SU-DHL-6 (cell line): ENCODE measurements around the gene XPOT.

Experiments used
- H2AFZ ChIP-seq: fragments of 200-600 bp; sonication (generic); 2 replicates; pipeline ENCODE4 v1.6.1; 2014; ENCODE audit warnings: low read depth, mild to moderate bottlenecking, moderate library complexity, mixed read lengths, antibody characterized with exemption, low read length; ENCODE audit not compliant: severe bottlenecking
- H3F3A ChIP-seq: fragments of 200-600 bp; shearing (Covaris generic); 2 replicates; pipeline ENCODE4 v1.6.0; 2016; ENCODE audit warnings: antibody characterized with exemption, mild to moderate bottlenecking; ENCODE audit not compliant: insufficient read depth
- H3K27ac ChIP-seq: fragments of 200-600 bp; sonication (generic); 2 replicates; pipeline ENCODE4 v1.5.1; 2016; ENCODE audit warnings: low read depth, mild to moderate bottlenecking, low read length, moderate library complexity, mixed read lengths
- H3K27me3 ChIP-seq: fragments of 200-600 bp; sonication (generic), shearing (Covaris generic); 2 replicates; pipeline ENCODE4 v1.6.0; 2014; ENCODE audit warnings: mild to moderate bottlenecking, low read length
- H3K36me3 ChIP-seq: fragments of 200-600 bp; sonication (generic); 2 replicates; pipeline ENCODE4 v1.6.1; 2014; ENCODE audit warnings: mild to moderate bottlenecking, low read length, mixed read lengths
- H3K4me2 ChIP-seq: fragments of 300-600, 200-600 bp; shearing (Covaris generic), sonication (generic); 2 replicates; pipeline ENCODE4 v1.6.0; 2014; ENCODE audit warnings: low read length, low read depth, mild to moderate bottlenecking; ENCODE audit not compliant: poor library complexity, severe bottlenecking
- H3K4me3 ChIP-seq: fragments of 200-600 bp; sonication (generic); 2 replicates; pipeline ENCODE4 v1.5.1; 2014; ENCODE audit warnings: antibody characterized with exemption, low read length, mild to moderate bottlenecking, mixed read lengths; ENCODE audit not compliant: insufficient read depth, poor library complexity, severe bottlenecking
- H3K79me2 ChIP-seq: fragments of 200-600 bp; sonication (generic); 2 replicates; pipeline ENCODE4 v1.6.1; 2014; ENCODE audit warnings: mild to moderate bottlenecking, low read length, moderate library complexity; ENCODE audit not compliant: insufficient read depth
- H3K9ac ChIP-seq: fragments of 200-600 bp; sonication (generic); 2 replicates; pipeline ENCODE4 v1.7.0; 2014; ENCODE audit warnings: mild to moderate bottlenecking, low read length
- H3K9me2 ChIP-seq: fragments of 200-600 bp; sonication (generic); replicated peaks from 2 replicates; pipeline ENCODE4 v1.6.1; 2014; ENCODE audit warnings: low read length; ENCODE audit not compliant: insufficient read depth
- H3K9me3 ChIP-seq: fragments of 200-600 bp; sonication (generic); 2 replicates; pipeline ENCODE4 v1.6.1; 2014; ENCODE audit warnings: low read length, mixed read lengths; ENCODE audit not compliant: insufficient read depth
- H4K20me1 ChIP-seq: fragments of 200-600 bp; sonication (generic); 2 replicates; pipeline ENCODE4 v1.6.1; 2014; ENCODE audit warnings: low read depth, mild to moderate bottlenecking, antibody characterized with exemption, low read length, moderate library complexity, mixed read lengths
- CTCF ChIP-seq: fragments of 200-600 bp; sonication (generic); IDR thresholded peaks from one replicate; pipeline ENCODE4 v1.5.1; 2017; ENCODE audit warnings: antibody characterized with exemption, mild to moderate bottlenecking, low read length, moderate library complexity; ENCODE audit not compliant: insufficient read depth, poor library complexity, severe bottlenecking
- EZH2phosphoT487 ChIP-seq: fragments of 200-600 bp; sonication (generic), shearing (Covaris generic); conservative IDR thresholded peaks from 2 replicates; pipeline ENCODE4 v1.6.1; 2018; ENCODE audit warnings: mild to moderate bottlenecking, antibody characterized with exemption, low read length, moderate library complexity, mixed read lengths

Gene XPOT

GRCh38 chr12:64470495-64470894, 66.3 kb downstream of the XPOT start:
- peaks cover 6% of the 10 kb centered on the region; the same call in 1 of the 2 replicates for H3K79me2 ChIP-seq
- no peak for TF ChIP-seq EZH2phosphoT487
- TF ChIP-seq CTCF = no peak
- no peaks in the 10 kb centered on the region for H3K27me3 ChIP-seq
- H3K9me2 ChIP-seq = no peaks in the 10 kb centered on the region
- no peak overlapping the region for H3K27ac ChIP-seq
- H3F3A ChIP-seq = no peaks in the 10 kb centered on the region
- no peaks in the 10 kb centered on the region for H3K9me3 ChIP-seq
- no peak overlapping the region for H2AFZ ChIP-seq
- 0 out of 2 replicates have a peak, but pooled peaks cover 3% of the 10 kb centered on the region for H4K20me1 ChIP-seq
- H3K4me3 ChIP-seq = no peak overlapping the region
- H3K36me3 ChIP-seq = peaks cover 52% of the 10 kb centered on the region
- H3K9ac ChIP-seq = no peak overlapping the region
- no peak overlapping the region for H3K4me2 ChIP-seq

- H3K9me2 ChIP-seq = no peaks in the 10 kb centered on the region
- no peak overlapping the region for H3K4me3 ChIP-seq
- TF ChIP-seq EZH2phosphoT487 (no peak), CTCF (no peak)
- H3K27me3 ChIP-seq = no peaks in the 10 kb centered on the region
- no peak overlapping the region for H3K27ac ChIP-seq
- H3K9ac ChIP-seq = no peak overlapping the region
- peaks cover 59% of the 10 kb centered on the region for H3K36me3 ChIP-seq
- 0 out of 2 replicates have a peak, but pooled peaks cover 3% of the 10 kb centered on the region for H4K20me1 ChIP-seq
- no peak overlapping the region for H2AFZ ChIP-seq
- H3F3A ChIP-seq = no peaks in the 10 kb centered on the region; the same call in 1 of the 2 replicates
- peaks cover 26% of the 10 kb centered on the region for H3K79me2 ChIP-seq
- H3K9me3 ChIP-seq = no peaks in the 10 kb centered on the region
- H3K4me2 ChIP-seq = no peak overlapping the region
Measured at GRCh38 chr12:64473176-64473575, 69.0 kb downstream of the XPOT start.

- Histone ChIP-seq H3K36me3 (peaks cover 63% of the 10 kb centered on the region), H4K20me1 (peaks cover 6% of the 10 kb centered on the region; the same call in 1 of the 2 replicates), H3K9me3 (no peaks in the 10 kb centered on the region), H3K4me3 (no peak overlapping the region), H3F3A (no peaks in the 10 kb centered on the region; the same call in 1 of the 2 replicates), H3K79me2 (peaks cover 43% of the 10 kb centered on the region), H3K27ac (no peak overlapping the region), H3K27me3 (no peaks in the 10 kb centered on the region), H2AFZ (no peak overlapping the region), H3K9ac (no peak overlapping the region), H3K4me2 (no peak overlapping the region), H3K9me2 (no peaks in the 10 kb centered on the region)
- TF ChIP-seq CTCF (no peak), EZH2phosphoT487 (no peak)
Measured at GRCh38 chr12:64475518-64475917, 71.3 kb downstream of the XPOT start.
